H1 (cell line): Measurements from ENCODE around the gene PHF8. TPM values are rescaled to one million over a fixed set of nuclear protein-coding genes. Genes with fewer than 3 reads are reported as not detected.
A peak's percentile ranks its signal among the peaks of the same experiment; 100 is the strongest.

Experiments used
- CTCF ChIA-PET: fragments of 300-600 bp; sonication (Branson Sonifier 250); formaldehyde crosslinking; loops from one replicate; lab custom pipeline; 2021; ENCODE audit not compliant: partially characterized antibody; lab: Charles Lee
- POLR2A ChIA-PET: fragments of 300-600 bp; sonication (Branson Sonifier 250); formaldehyde crosslinking; loops from one replicate; lab custom pipeline; 2021; ENCODE audit warnings: inconsistent platforms; ENCODE audit not compliant: partially characterized antibody; lab: Charles Lee
- DNase-seq, 2 experiments: peaks; one replicate each; pipeline versions ENCODE4 v3.0.0 to v3.0.0-alpha.2; 2010 to 2022; ENCODE audit warnings: low spot score in 2 of 2, low read depth in 1 of 2, mixed read lengths in 1 of 2
- FAIRE-seq: peaks from 2 replicates; lab custom pipeline; 2011; peaks lifted over from hg19 to GRCh38; lab: Jason Lieb, UNC
- H2AFZ ChIP-seq: 2 replicates; pipeline ENCODE4 v1.8.1; 2012; ENCODE audit warnings: low read length, inconsistent platforms
- H2AK5ac ChIP-seq: 2 replicates; pipeline ENCODE4 v1.6.1; 2013; ENCODE audit warnings: low read depth, low read length
- H2BK120ac ChIP-seq: replicated peaks from 2 replicates; pipeline ENCODE3; 2013; ENCODE audit warnings: low read depth, low read length, inconsistent platforms
- H2BK12ac ChIP-seq: 2 replicates; pipeline ENCODE4 v1.6.1; 2013; ENCODE audit warnings: low read depth, low read length
- H2BK15ac ChIP-seq: 2 replicates; pipeline ENCODE4 v1.6.1; 2013; ENCODE audit warnings: low read length
- H2BK20ac ChIP-seq: 2 replicates; pipeline ENCODE4 v1.6.1; 2013; ENCODE audit warnings: low read length
- H2BK5ac ChIP-seq: 2 replicates; pipeline ENCODE4 v1.6.1; 2013; ENCODE audit warnings: low read depth, low read length
- H3K14ac ChIP-seq: 2 replicates; pipeline ENCODE4 v1.6.1; 2013; ENCODE audit warnings: inconsistent platforms; ENCODE audit not compliant: insufficient read length
- H3K18ac ChIP-seq: 2 replicates; pipeline ENCODE4 v1.6.1; 2013; ENCODE audit warnings: low read length; ENCODE audit errors: extremely low read depth
- H3K23ac ChIP-seq: 2 replicates; pipeline ENCODE4 v1.6.1; 2013; ENCODE audit warnings: inconsistent platforms; ENCODE audit not compliant: insufficient read length
- H3K23me2 ChIP-seq: 2 replicates; pipeline ENCODE4 v1.6.1; 2013; ENCODE audit warnings: low read depth, low read length
- H3K27ac ChIP-seq: 2 replicates; pipeline ENCODE4 v1.6.1; 2011; ENCODE audit warnings: low read depth, low read length, inconsistent platforms
- H3K27me3 ChIP-seq, 4 experiments: replicated peaks in 1 of 4; 1 replicate in 1 of 4; 2 replicates in 3 of 4; pipeline versions ENCODE4 v1.6.1 to v1.8.1; 2011 to 2013; ENCODE audit warnings: low read length in 3 of 4, mild to moderate bottlenecking in 3 of 4, inconsistent platforms in 2 of 4, mixed read lengths in 2 of 4, moderate library complexity in 1 of 4; ENCODE audit not compliant: control insufficient read depth in 3 of 4, insufficient read depth in 3 of 4; ENCODE audit errors: extremely low read depth in 1 of 4
- H3K36me3 ChIP-seq, 4 experiments: 2 replicates each; pipeline versions ENCODE4 v1.6.1 to v1.8.1; 2011 to 2013; ENCODE audit warnings: mild to moderate bottlenecking in 4 of 4, low read length in 3 of 4, moderate library complexity in 2 of 4, control low read depth in 1 of 4, inconsistent platforms in 1 of 4; ENCODE audit not compliant: insufficient read depth in 4 of 4, control insufficient read depth in 2 of 4
- H3K4ac ChIP-seq: replicated peaks from 2 replicates; pipeline ENCODE3; 2013; ENCODE audit warnings: low read length, low read depth, mixed read lengths, inconsistent platforms; ENCODE audit not compliant: insufficient read length
- H3K4me1 ChIP-seq, 4 experiments: replicated peaks in 1 of 4; 1 replicate in 1 of 4; 2 replicates in 3 of 4; pipeline versions ENCODE4 v1.6.1 to v1.8.1; 2011 to 2013; ENCODE audit warnings: low read length in 3 of 4, inconsistent platforms in 2 of 4, mixed read lengths in 1 of 4; ENCODE audit not compliant: insufficient read depth in 4 of 4, control insufficient read depth in 3 of 4
- H3K4me2 ChIP-seq, 2 experiments: 2 replicates each; pipeline versions ENCODE4 v1.6.1 to v1.8.1; 2011 to 2013; ENCODE audit warnings: low read depth in 2 of 2, low read length in 2 of 2, control low read depth in 1 of 2, inconsistent platforms in 1 of 2, mild to moderate bottlenecking in 1 of 2; ENCODE audit not compliant: insufficient read depth in 1 of 2
- H3K4me3 ChIP-seq, 4 experiments: fragments of 200-600, 300-600 bp in 1 of 4; sonication (generic), shearing (Covaris generic), sonication (Bioruptor Twin) in 1 of 4; 2 replicates each; pipeline versions ENCODE4 v1.5.1 to v1.8.1; 2011 to 2016; ENCODE audit warnings: low read length in 4 of 4, low read depth in 3 of 4, control low read depth in 2 of 4, inconsistent platforms in 2 of 4, mild to moderate bottlenecking in 2 of 4, mixed read lengths in 1 of 4, moderate library complexity in 1 of 4; ENCODE audit not compliant: insufficient read depth in 2 of 4; ENCODE audit errors: extremely low read depth in 1 of 4
- H3K56ac ChIP-seq: replicated peaks from 2 replicates; pipeline ENCODE3; 2013; ENCODE audit warnings: low read depth, mild to moderate bottlenecking, mixed read lengths, low read length, inconsistent platforms; ENCODE audit not compliant: insufficient read length
- H3K79me1 ChIP-seq: 2 replicates; pipeline ENCODE4 v1.6.1; 2013; ENCODE audit warnings: low read depth, low read length, control low read depth
- H3K79me2 ChIP-seq, 2 experiments: 2 replicates each; pipeline versions ENCODE4 v1.6.1 to v1.8.1; 2012 to 2013; ENCODE audit warnings: low read length in 2 of 2, mild to moderate bottlenecking in 2 of 2, inconsistent platforms in 1 of 2; ENCODE audit not compliant: insufficient read depth in 2 of 2, control insufficient read depth in 1 of 2
- H3K9ac ChIP-seq, 4 experiments: replicated peaks in 1 of 4; 1 replicate in 1 of 4; 2 replicates in 3 of 4; pipeline versions ENCODE4 v1.6.1 to v1.8.1; 2011 to 2013; ENCODE audit warnings: low read depth in 3 of 4, low read length in 3 of 4, control low read depth in 2 of 4, mild to moderate bottlenecking in 2 of 4, moderate library complexity in 2 of 4, inconsistent platforms in 1 of 4; ENCODE audit errors: extremely low read depth in 1 of 4
- H3K9me3 ChIP-seq, 2 experiments: 2 replicates each; pipeline versions ENCODE4 v1.6.1 to v1.8.1; 2012 to 2013; ENCODE audit warnings: mild to moderate bottlenecking in 2 of 2, moderate library complexity in 2 of 2, control low read depth in 1 of 2, inconsistent platforms in 1 of 2, low read depth in 1 of 2, low read length in 1 of 2, mixed read lengths in 1 of 2; ENCODE audit not compliant: insufficient read depth in 2 of 2
- H4K20me1 ChIP-seq, 2 experiments: replicated peaks in 1 of 2; 2 replicates each; pipeline versions ENCODE3 to v1.8.1; 2011 to 2013; ENCODE audit warnings: inconsistent platforms in 2 of 2, low read length in 2 of 2, mild to moderate bottlenecking in 1 of 2; ENCODE audit not compliant: insufficient read depth in 2 of 2, control insufficient read depth in 1 of 2
- H4K5ac ChIP-seq: 2 replicates; pipeline ENCODE4 v1.6.1; 2013; ENCODE audit warnings: low read length, low read depth, mixed read lengths, inconsistent platforms; ENCODE audit not compliant: insufficient read length
- H4K8ac ChIP-seq: 2 replicates; pipeline ENCODE4 v1.8.0; 2013; ENCODE audit warnings: mild to moderate bottlenecking, moderate library complexity, low read length, inconsistent platforms; ENCODE audit not compliant: insufficient read depth; ENCODE audit errors: extremely low read depth
- H4K91ac ChIP-seq: replicated peaks from 2 replicates; pipeline ENCODE3; 2013; ENCODE audit warnings: low read length, mixed read lengths, inconsistent platforms; ENCODE audit not compliant: insufficient read length
- PHF8 ChIP-seq: fragments of 200-600 bp; sonication (generic); conservative IDR thresholded peaks from 2 replicates; pipeline ENCODE4 v1.7.1; 2012; ENCODE audit warnings: low read depth, mild to moderate bottlenecking, inconsistent platforms, low read length, moderate library complexity
- POLR2A ChIP-seq, 2 experiments: IDR thresholded peaks; 1 replicate in 1 of 2; 2 replicates in 1 of 2; pipeline ENCODE4 v1.6.1; 2011; ENCODE audit warnings: low read depth in 2 of 2, low read length in 2 of 2, mild to moderate bottlenecking in 2 of 2; ENCODE audit errors: control extremely low read depth in 1 of 2
- SP4 ChIP-seq: IDR thresholded peaks from 2 replicates; pipeline ENCODE4 v1.6.1; 2012; ENCODE audit warnings: low read length, inconsistent platforms
- TCF12 ChIP-seq: IDR thresholded peaks from 2 replicates; pipeline ENCODE4 v1.6.1; 2011; ENCODE audit warnings: low read depth, mild to moderate bottlenecking, low read length
- WGBS, 2 experiments: shearing (Covaris generic) in 1 of 2; methylation state at CpG; one replicate each; pipeline versions ENCODE4 v1.1.6 to v1.1.7; 2013 to 2015; ENCODE audit warnings: low lambda C conversion rate in 2 of 2, mixed read lengths in 2 of 2, inconsistent platforms in 1 of 2, low coverage in 1 of 2, missing lambda C conversion rate in 1 of 2; ENCODE audit not compliant: insufficient replicate concordance in 2 of 2, insufficient coverage in 1 of 2, insufficient read length in 1 of 2; ENCODE audit errors: extremely low coverage in 1 of 2, missing lambda C conversion rate in 1 of 2; 5-methylcytosine and 5-hydroxymethylcytosine counted together
- polyA plus RNA-seq, 7 experiments: library from polyadenylated mRNA; depleted of rRNA in 3 of 7; stranded (reverse) in 5 of 7; unstranded in 2 of 7; fragments of >200 nt in 5 of 7; fragments of 200-250 nt in 2 of 7; gene quantifications; 1 replicate in 5 of 7; 2 replicates in 1 of 7; 4 replicates in 1 of 7; pipeline versions ENCODE4 v1.2.1 to v1.2.3, GENCODE V29; 2011 to 2013; ENCODE audit warnings: missing spikeins in 2 of 7, mixed read lengths in 2 of 7
- total RNA-seq: library from RNA; stranded (reverse); fragmentation: NEBNext Ultra II Directional; extraction: Animal tissue kit (Norgen Biotek cat#: 25700); gene quantifications from 2 replicates; pipeline ENCODE4 v1.2.1, GENCODE V29; 2021

Gene PHF8
- total and polyA plus RNA-seq, 2 of the 8 experiments (the other 6 are each of a cell fraction or from before 2014, with no cell fraction given): 14.6 to 27.6 TPM

- Histone ChIP-seq H2BK20ac (no peak overlapping the region), H3K79me1 (no peaks in the 10 kb centered on the region), H3K27me3 (no peaks in the 10 kb centered on the region), H3K23me2 (peaks cover 7% of the 10 kb centered on the region), H4K91ac (no peak overlapping the region), H3K4me3 (peak overlapping the region; percentile 49 to 90 (median 78)), H3K18ac (no peak overlapping the region; the same call in 1 of the 2 replicates), H4K8ac (peak overlapping the region; percentile 89; the same call in 1 of the 2 replicates), H3K4ac (no peak overlapping the region), H2AK5ac (peak overlapping the region; percentile 53; the same call in 1 of the 2 replicates), H2BK120ac (no peak overlapping the region), H2BK5ac (peak overlapping the region; percentile 93), H3K36me3 (peaks cover 0 to 17% (median 7%) of the 10 kb centered on the region in 4 experiments; a peak in 7 of 8 replicates), H3K9ac (peak overlapping the region in 3 of 4 experiments; percentile 63 to 81 (median 77); a peak in 6 of 7 replicates), H4K5ac (peak overlapping the region; percentile 39), H3K4me2 (peak overlapping the region; percentile 70 to 88), H3K23ac (no peak overlapping the region), H3K9me3 (no peaks in the 10 kb centered on the region), H2BK12ac (0 out of 2 replicates have a peak overlapping the region, but pooled peaks have one; percentile 50), H3K14ac (no peak overlapping the region), H4K20me1 (no peaks in the 10 kb centered on the region), H2AFZ (no peak overlapping the region), H3K56ac (no peak overlapping the region), H3K4me1 (peaks cover 1 to 7% (median 4%) of the 10 kb centered on the region in 4 experiments; a peak in 3 of 7 replicates), H3K79me2 (no peaks in the 10 kb centered on the region), H3K27ac (peak overlapping the region; percentile 91), H2BK15ac (no peak overlapping the region)
- no peak for TF ChIP-seq TCF12
- no peak; a peak in 1 of 3 replicates for TF ChIP-seq POLR2A (IDR thresholded peaks at IDR 0.05; ENCODE audit: control extremely low read depth in 1 of 2, low read depth in 2 of 2, low read length in 2 of 2)
- TF ChIP-seq PHF8: peak; percentile 33
- TF ChIP-seq SP4: no peak
- FAIRE-seq: no peak
- POLR2A ChIA-PET: interaction anchor here (0.7 to 3.4 kb wide), 11 partner anchors 22 to 742 kb away, joined by 3 to 18 read pairs (median 3); partner anchors contain the start of gene FAM120C
- no peak for DNase-seq
- CTCF ChIA-PET: interaction anchor here (0.7 kb wide), 1 partner anchor 13 kb away, joined by 3 read pairs; no protein-coding TSS in a partner anchor
- 11% methylated on average over 8 of the region's 10 CpGs; no CpG with 5 or more reads in 1 of the 2 experiments for WGBS, 2 experiments
These were observed 635 bp upstream of the PHF8 start for GRCh38 chrX:54044877-54045338.
